Activated CD8-positive, alpha-beta memory T cell treated with anti-CD3 and anti-CD28 coated beads, Interleukin-2, amount 50 U/mL, for 48 hours (primary cell): ENCODE results near the gene VSIG1.

Experiments
- DNase-seq: peaks from one replicate; pipeline ENCODE4 v3.0.0-alpha.2; 2020

Gene VSIG1

DNA sequence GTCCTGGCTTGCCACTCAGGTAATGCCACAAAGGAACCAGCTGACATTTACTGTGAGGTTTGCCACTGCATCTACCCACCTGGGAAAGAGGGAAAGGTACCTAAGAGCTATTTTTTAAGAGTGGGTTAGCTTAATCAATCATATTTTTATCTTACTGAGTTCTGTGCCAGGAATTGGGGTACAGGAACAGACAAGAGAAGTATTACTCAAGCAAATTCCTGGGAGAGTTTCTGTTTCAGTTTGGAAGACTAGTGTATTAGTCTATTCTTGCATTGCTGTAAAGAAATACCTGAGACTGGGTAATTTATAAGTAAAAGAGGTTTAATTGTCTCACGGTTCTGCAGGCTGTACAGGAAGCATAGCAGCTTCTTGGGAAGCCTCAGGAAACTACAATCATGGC lies 23.3 kb downstream of the VSIG1 start:
- no peak for DNase-seq

DNA sequence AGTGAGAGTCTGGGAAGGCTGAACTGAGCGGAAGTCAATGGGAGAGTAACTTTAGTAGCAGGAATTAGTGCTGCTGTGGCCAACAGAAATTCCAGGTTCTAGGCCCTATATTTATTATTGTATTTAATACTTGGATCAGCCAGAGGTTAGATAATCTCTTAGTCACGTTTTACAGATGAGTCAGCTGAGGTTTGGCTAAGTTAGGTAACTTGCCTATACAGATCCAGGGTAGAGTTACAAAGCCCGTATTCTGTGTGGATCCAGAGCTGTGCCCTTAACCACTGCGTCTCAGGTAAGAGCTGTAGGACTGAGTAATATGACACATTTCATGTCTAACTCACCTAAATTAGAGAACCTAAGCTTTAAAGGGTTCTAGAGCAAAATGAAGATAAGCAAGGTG lies 26.0 kb downstream of the VSIG1 start:
- DNase-seq, result no peak

DNA sequence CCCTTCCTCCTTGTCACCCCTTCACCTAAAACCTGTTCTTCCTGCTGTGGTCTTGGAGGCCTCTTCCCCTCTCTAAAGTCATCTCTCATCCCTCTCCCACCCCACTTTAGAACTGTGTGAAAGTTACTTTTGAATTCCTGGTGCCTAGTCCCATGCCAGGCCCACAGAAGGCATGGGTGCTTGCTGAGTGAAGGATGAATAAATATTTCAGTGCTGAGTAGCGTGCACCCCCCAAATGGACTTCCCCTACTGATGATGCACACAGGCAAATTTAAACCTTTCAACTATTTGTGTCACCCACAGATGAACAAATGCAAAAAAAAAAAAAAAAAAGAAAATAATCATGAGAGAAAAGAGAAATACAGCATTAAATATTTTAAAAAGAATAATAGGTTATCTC lies 26.7 kb downstream of the VSIG1 start:
- DNase-seq, result no peak

DNA sequence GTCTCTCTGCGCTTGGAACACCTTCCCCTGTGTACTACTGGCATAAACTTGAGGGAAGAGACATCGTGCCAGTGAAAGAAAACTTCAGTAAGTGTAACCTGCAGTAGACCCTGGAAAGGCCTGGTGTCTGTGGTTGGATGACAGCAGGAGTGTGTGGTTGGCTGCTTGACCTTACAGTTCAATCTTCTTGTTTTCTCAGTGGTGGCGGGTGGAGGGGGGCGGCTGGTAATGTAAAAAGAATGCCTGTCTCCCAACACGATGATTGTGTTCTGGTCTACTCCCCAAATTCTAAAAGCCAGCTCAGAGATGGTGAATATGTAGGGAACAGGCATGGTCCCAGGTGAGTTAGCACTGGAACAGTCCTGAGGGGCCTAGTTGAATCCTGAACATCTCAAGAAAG lies 27.9 kb downstream of the VSIG1 start:
- no peak for DNase-seq

DNA sequence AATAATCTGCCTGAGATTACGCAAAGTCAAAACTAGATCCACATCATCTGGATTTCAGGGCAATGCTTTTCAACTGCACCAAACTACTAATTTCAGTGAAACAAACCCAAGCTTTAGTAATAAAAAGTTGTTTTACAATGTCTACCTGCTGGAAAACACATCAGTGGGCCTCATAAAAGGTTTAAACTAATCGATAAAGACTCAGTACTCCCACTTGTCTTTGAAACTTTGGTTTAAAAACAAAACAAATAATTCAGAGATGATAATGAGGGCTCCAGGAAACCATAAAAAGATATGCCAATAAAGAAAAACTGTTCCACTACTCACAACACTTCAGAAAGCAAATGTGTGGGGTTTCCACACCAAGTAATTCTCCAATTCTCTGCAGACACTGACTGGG lies 36.2 kb downstream of the VSIG1 start:
- DNase-seq, result no peak

DNA sequence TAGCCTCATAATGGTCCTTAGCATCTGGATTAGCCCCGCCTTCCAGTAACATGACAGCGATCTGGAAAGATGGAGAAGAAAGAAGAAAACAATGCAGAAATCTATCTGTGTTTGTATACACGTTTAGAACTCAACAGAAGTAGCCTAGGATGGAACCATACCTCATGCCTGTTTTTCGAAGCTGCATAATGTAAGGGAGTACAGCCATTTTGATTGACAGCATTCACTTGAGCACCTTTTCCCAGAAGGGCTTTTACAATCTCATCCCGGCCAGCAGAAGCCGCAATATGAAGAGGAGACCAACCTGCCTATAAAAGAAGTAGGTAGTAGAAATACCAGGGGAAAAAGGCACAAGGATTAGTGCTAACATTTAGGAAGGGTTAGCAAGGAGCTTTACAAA lies 42.9 kb downstream of the VSIG1 start:
- no peak for DNase-seq

DNA sequence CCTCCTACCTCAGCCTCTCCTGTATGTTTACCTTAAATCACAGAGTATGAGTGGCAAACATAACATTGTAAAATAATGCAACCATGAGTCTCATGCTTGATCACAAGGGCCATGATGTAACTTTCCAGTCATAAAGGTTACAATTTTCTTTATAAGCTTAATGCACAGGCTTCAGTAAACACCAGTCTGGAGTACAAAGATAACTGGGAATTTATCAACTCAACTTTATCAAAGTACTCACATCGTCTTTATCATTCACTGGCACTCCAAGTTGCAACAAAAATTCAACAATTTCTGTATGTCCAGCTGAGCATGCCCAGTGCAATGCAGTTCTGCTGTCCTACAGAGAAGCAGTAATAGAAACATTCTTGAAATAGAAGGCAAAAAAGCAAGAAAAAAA lies 43.6 kb downstream of the VSIG1 start:
- DNase-seq, result no peak

DNA sequence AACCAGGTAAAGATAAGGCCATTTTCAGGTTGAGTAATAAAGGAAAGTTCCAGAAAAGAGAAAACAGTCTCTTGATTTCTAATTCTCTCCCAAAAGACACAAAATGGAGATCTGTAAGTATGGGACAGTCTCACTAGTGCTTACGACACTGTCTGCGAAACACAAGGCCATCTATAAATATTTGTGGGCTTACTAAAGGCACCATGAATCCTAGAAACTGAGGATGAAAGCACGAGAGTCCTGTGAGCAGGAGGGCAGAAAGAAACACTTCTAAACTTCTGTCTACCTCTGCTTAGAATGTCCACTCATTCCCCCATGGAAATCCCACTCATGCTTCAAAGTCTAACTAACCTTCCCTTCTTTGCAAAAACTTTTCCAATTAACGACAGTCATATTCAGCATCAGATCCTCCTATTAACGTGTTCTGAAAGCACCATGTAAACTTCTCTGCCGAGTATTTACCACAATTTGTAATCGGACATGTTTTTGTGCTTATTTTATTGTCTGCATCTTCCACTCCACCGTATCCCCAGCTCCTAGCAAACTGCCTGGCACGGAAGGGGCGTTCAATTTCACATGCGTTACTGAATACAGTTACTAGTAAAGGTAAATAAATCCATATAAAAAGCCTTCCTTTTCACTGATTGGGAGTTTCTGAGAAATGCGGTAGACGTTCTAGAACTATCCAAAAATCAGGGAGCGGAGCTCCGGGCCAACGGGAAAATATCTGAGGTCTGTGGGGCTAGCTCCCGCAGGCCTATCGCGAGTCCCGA lies 45.8 kb downstream of the VSIG1 start:
- no peak for DNase-seq

DNA sequence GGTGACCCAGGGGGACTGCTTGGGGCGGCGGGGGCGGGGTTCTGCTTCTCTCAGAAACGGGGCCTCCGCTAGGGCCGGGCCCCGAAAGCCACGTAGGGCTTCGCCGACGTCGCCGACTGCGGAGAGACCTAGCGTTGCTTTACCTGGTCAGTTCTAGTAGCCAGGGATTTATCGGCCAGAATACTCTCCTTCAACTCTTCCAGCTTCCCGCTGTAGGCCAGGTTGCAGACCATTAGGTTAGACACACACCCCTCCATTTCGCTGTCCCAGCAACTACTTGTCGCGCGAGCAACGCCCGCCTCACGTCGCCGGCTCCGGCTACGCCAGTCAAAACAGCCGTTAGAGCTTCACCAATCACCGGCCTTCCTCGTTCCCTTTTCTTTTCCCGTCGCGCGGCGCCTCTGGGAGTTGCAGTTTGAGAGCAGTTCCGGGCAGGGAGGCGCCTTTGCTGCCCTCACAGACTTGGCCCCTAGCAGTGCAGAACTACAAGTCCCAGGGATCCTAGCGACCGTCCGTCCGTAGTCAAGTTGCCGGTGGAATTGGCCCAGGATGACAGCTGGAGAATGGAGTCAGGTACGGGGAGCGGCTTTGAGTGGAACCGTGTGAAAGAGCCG lies 46.5 kb downstream of the VSIG1 start, which contains the start of the genes ATG4A and PSMD10:
Gene ATG4A (plus strand): TSS at position 515 of the 614 bp plus-strand sequence. CDS start 49 bp downstream, at position 564.
Gene PSMD10 (minus strand): TSS at position 279 of the 614 bp plus-strand sequence. CDS start 22 bp downstream, at position 257.
- DNase-seq, result peak; percentile 87

DNA sequence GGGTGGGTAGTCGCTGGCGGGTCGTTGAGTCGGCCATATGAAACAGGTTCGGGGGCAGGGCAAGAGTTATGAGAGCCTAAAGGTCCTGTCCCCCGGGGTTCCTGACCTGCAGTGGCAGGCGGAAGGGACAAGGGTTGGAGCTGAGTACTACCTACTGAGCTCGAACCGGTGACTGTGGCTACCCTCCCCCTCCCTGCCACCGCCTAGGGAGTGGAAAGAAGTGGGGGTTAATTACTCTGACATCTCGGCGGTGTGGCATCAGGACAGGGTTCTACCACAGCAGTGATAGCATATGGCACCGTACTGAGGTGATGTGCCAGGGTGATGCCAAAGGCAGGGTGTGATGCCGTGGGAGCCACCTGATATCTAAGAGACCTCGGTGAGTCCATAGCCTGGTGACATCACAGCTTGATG lies 47.0 kb downstream of the VSIG1 start:
- no peak for DNase-seq

DNA sequence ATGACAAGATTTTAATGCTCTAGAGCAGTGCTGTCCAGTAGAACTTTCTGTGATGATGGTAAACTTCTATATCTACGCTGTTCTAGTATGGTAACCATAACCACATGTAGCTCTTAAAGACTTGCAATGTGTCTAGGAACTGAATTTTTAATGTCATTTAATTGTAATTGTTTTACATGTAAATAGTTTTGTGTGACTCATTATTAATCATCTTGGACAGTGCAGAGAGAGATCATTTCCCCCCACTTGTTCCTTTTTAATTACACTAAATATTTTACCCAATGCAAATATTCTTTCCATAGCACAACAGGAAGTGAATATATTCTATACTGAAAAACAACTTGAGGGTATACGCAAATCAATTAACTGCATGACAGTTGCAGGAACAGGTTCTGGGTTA lies 52.5 kb downstream of the VSIG1 start:
- DNase-seq, result no peak

DNA sequence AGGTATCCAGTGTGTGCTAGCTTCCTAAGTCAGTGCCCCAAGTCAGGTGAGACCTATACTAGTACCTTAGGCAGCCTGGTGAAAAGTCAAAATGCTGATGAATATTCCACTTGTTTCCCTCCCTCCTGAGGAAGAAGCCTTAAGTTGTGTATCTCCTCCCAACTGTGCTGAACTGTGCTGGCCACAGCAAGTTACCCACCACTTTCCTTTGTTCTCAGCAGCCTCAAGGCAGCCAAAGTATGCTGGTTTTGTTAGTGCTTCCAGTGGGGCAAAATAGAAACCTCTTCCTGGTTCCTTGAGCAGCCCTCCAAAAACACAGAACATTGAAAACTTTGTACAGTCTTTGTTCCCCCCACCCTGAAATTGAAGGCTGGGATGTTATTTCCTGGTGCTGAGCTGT lies 60.6 kb downstream of the VSIG1 start:
- DNase-seq, result no peak

DNA sequence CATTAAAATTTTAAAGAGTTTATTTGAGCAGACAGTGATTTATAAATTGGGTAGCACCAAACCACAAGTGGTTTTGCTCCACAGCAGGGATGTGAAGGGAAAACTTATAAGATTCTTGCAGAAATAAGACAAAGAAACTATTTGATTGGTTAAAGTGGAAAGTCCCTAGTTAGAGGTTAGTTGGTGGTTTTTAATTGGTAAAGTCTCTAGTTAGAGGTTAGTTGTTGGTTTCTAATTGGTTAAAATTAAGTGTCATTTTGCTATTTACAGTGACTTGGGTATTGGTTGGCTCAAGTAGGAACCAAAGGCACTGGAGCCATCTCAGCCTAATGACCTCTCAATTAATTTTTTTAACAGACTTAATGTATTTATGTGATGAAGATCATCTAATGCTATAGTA lies 69.7 kb downstream of the VSIG1 start:
- no peak for DNase-seq

DNA sequence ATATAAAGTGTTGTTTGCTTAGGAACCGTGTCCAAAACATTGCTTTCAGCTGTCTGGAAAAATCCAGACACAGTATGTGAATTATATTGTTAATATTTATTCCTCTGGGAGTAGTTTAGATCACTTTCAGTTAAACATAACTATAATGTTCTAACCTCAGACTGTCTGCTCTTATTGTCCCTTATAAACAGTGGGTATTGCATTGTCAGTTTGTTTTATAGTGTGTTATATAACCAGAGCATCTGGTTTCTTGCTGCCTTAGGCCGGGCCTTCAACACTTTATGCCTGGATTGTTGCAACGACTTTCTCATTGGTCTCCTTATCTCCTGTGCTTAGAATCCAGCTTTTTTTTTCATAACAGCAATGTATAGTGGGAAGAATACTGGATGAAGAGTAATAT lies 73.1 kb downstream of the VSIG1 start:
- no peak for DNase-seq

DNA sequence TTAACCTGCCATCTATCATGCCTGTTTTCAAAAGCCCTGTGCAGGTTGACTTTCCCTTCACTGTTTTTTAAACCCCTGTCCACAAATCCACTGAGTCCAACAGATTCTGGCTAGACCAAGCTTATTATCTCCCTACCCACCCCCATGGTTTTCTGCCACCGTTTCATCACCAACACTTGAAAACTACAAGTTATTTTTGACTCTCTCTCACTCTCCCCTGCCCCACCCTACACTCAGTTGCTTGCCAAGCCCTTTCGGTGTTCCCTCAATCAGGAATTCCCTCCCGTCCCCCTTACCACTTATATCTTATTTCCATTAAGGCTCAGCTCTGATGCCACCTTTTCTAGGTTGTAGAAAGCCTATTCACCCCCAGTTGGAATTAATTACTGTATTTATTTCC lies 76.4 kb downstream of the VSIG1 start:
- no peak for DNase-seq

DNA sequence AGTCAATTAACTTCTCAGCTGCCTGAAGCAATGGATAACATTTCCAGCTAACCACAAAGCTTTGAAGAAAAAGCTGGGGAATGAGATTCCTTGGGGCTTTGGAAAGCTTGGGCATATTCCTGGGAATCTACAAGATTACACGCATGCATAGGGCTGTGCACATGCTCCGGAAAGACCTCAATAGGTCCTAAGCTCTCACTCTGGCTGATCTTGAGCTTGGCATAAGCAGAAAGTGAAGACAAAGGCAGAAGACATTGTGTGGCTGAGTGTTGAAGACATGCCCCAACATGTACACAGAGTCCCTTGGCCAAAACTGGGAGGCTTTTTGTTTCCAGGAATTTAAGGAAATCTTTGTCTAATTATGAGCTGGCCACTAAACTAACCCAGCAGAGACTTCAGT lies 77.9 kb downstream of the VSIG1 start:
- no peak for DNase-seq

DNA sequence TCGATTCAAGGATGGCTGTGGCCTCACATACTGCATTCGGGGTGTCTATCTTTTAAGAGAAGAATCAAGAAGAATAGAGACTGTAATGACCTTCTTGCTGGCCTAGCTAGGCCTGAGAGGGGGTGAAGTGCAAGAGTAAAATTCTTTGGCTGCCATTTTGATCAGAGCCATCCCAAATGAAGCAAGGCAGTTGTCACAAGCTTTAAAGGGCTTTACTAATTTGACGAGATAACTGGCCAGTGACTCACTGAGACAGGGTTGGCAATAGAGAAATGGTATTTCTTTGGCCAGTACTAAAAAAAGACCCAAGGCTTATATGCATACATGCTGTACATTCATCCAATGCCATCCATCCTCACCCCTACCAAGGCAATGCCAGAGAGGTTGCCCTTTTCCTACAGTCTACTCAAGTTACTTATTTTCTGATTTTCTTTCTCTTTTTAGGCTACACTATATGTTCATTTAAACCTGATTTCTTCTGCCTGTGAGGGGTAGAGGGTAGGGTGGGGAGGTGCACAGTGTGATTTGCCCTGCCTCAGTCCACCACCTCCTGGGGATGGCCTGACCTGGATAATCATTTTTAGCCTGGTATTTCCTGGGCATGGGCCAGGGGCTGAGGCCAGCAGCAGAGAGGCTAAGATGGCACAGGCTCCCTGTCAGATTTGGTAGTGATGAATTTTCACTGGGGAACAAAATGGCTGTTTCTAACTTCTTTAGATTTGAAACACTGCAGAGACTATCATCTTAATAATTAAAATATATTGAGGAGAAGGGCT lies 78.9 kb downstream of the VSIG1 start:
- DNase-seq, result no peak

DNA sequence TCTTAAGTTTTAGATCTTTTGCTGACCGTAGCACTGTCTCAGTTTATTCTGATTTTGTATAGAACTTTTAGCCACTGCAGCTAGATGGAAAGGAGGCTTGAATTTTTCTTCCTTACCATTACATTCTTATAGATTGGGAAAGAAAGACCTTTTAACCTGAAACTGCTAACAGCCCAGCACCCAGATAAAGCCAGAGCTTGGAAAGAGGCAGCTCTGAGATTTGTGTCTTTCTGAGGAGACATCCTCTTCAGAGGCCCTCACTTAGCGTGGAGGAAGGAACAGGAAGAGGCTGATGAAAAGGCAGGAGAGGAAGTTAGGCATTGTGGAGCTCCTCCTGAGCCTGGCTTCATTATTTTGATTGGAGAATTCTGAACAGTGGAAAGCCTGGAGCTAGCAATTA lies 81.8 kb downstream of the VSIG1 start:
- DNase-seq, result no peak

DNA sequence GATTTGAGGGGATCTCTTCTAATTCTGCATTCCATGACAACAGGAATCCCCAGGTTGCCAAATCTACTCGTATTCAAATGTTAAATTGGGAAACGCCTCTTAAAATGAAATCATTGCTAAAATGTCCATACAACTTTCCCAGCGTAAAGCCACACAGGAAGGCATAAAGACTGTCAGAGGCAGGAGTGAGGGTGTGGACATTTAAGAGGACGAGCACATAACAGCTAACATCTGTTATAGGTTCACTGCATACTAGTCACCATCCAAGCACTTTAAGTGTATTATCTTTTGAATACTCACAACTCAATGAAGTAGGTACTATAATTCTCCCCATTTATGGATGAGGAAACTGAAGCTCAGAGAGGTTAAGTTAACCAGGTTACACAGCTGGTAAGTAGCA lies 82.3 kb downstream of the VSIG1 start:
- DNase-seq, result no peak
